ENCODE measurements around the gene SUZ12. TPM values are rescaled to one million over a fixed set of nuclear protein-coding genes. Genes with fewer than 3 reads are reported as not detected.

Gene SUZ12
- total RNA-seq, 1 donor from 2014 or later = 58.8 TPM

GRCh38 chr17:32016231-32016630, 79.4 kb downstream of the SUZ12 start:
- Histone ChIP-seq H3K4me2 (no peak overlapping the region), H3K9me3 (ENCODE audit: low read depth) (no peaks in the 10 kb centered on the region), H3F3A (ENCODE audit: low read depth) (peaks cover 3% of the 10 kb centered on the region), H4K20me1 (ENCODE audit: low read depth) (peaks cover 37% of the 10 kb centered on the region), H2AFZ (replicated peaks) (no peak overlapping the region), H3K79me2 (ENCODE audit: low read depth) (peaks cover 84% of the 10 kb centered on the region), H3K27ac (no peak overlapping the region), H3K4me1 (no peaks in the 10 kb centered on the region), H3K36me3 (no peaks in the 10 kb centered on the region), H3K4me3 (no peak overlapping the region), H3K27me3 (no peaks in the 10 kb centered on the region), H3K9ac (no peak overlapping the region)
- peaks cover 39% of the 10 kb centered on the region for H3K36me3 Mint-ChIP-seq
- H3K27me3 Mint-ChIP-seq (ENCODE audit: insufficient read depth, low read depth) = no peaks in the 10 kb centered on the region
- DNase-seq (ENCODE audit: low spot score) = no peak
- H3K4me1 Mint-ChIP-seq = no peaks in the 10 kb centered on the region
- peaks cover 11% of the 10 kb centered on the region for H3K9me3 Mint-ChIP-seq
- H3K4me3 Mint-ChIP-seq = no peak overlapping the region
- no peak overlapping the region for H3K27ac Mint-ChIP-seq
- TF ChIP-seq, protein P1, sequence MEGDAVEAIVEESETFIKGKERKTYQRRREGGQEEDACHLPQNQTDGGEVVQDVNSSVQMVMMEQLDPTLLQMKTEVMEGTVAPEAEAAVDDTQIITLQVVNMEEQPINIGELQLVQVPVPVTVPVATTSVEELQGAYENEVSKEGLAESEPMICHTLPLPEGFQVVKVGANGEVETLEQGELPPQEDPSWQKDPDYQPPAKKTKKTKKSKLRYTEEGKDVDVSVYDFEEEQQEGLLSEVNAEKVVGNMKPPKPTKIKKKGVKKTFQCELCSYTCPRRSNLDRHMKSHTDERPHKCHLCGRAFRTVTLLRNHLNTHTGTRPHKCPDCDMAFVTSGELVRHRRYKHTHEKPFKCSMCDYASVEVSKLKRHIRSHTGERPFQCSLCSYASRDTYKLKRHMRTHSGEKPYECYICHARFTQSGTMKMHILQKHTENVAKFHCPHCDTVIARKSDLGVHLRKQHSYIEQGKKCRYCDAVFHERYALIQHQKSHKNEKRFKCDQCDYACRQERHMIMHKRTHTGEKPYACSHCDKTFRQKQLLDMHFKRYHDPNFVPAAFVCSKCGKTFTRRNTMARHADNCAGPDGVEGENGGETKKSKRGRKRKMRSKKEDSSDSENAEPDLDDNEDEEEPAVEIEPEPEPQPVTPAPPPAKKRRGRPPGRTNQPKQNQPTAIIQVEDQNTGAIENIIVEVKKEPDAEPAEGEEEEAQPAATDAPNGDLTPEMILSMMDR (IDR thresholded peaks at IDR 0.05) = no peak
- no peak for TF ChIP-seq EZH2phosphoT487 (IDR thresholded peaks at IDR 0.05)
- TF ChIP-seq EZH2 (IDR thresholded peaks at IDR 0.05) = no peak

GRCh38 chr17:32019228-32019627, 82.4 kb downstream of the SUZ12 start:
- no peak for DNase-seq (ENCODE audit: low spot score)
- H4K20me1 ChIP-seq (ENCODE audit: low read depth) = peaks cover 24% of the 10 kb centered on the region
- H3K36me3 ChIP-seq = no peaks in the 10 kb centered on the region
- Mint-ChIP-seq H3K36me3 (peaks cover 33% of the 10 kb centered on the region), H3K4me3 (no peak overlapping the region), H3K4me1 (no peaks in the 10 kb centered on the region), H3K9me3 (peaks cover under 1% of the 10 kb centered on the region), H3K27me3 (ENCODE audit: insufficient read depth, low read depth) (no peaks in the 10 kb centered on the region), H3K27ac (no peak overlapping the region)
- TF ChIP-seq EZH2 (IDR thresholded peaks at IDR 0.05) = no peak
- TF ChIP-seq EZH2phosphoT487 (IDR thresholded peaks at IDR 0.05) = no peak
- TF ChIP-seq, protein P1 (IDR thresholded peaks at IDR 0.05) = no peak
- no peak overlapping the region for H2AFZ ChIP-seq (replicated peaks)
- H3K4me2 ChIP-seq = no peak overlapping the region
- no peaks in the 10 kb centered on the region for H3K4me1 ChIP-seq
- H3K9ac ChIP-seq = no peak overlapping the region
- peaks cover 3% of the 10 kb centered on the region for H3F3A ChIP-seq (ENCODE audit: low read depth)
- no peaks in the 10 kb centered on the region for H3K27me3 ChIP-seq
- H3K27ac ChIP-seq = no peak overlapping the region
- H3K4me3 ChIP-seq = no peak overlapping the region
- peaks cover 54% of the 10 kb centered on the region for H3K79me2 ChIP-seq (ENCODE audit: low read depth)
- H3K9me3 ChIP-seq (ENCODE audit: low read depth) = no peaks in the 10 kb centered on the region

- no peak overlapping the region for H3K27ac ChIP-seq
- H3K4me2 ChIP-seq = no peak overlapping the region
- peaks cover 12% of the 10 kb centered on the region for H4K20me1 ChIP-seq (ENCODE audit: low read depth)
- no peak overlapping the region for H3K27ac Mint-ChIP-seq
- H3K9me3 Mint-ChIP-seq = no peaks in the 10 kb centered on the region
- H3K36me3 ChIP-seq = no peaks in the 10 kb centered on the region
- H3K9ac ChIP-seq = no peak overlapping the region
- H3K79me2 ChIP-seq (ENCODE audit: low read depth) = peaks cover 36% of the 10 kb centered on the region
- H3K9me3 ChIP-seq (ENCODE audit: low read depth) = no peaks in the 10 kb centered on the region
- no peak overlapping the region for H3K4me3 ChIP-seq
- no peaks in the 10 kb centered on the region for H3F3A ChIP-seq (ENCODE audit: low read depth)
- H3K27me3 Mint-ChIP-seq (ENCODE audit: insufficient read depth, low read depth) = no peaks in the 10 kb centered on the region
- no peak for TF ChIP-seq EZH2 (IDR thresholded peaks at IDR 0.05)
- TF ChIP-seq EZH2phosphoT487 (IDR thresholded peaks at IDR 0.05) = no peak
- TF ChIP-seq, protein P1 (IDR thresholded peaks at IDR 0.05) = no peak
- no peak overlapping the region for H3K4me3 Mint-ChIP-seq
- H3K4me1 Mint-ChIP-seq = no peaks in the 10 kb centered on the region
- no peak for DNase-seq (ENCODE audit: low spot score)
- H3K4me1 ChIP-seq = no peaks in the 10 kb centered on the region
- no peak overlapping the region for H2AFZ ChIP-seq (replicated peaks)
- no peaks in the 10 kb centered on the region for H3K27me3 ChIP-seq
- H3K36me3 Mint-ChIP-seq = peaks cover 30% of the 10 kb centered on the region
Measured at GRCh38 chr17:32020943-32021614, 84.3 kb downstream of the SUZ12 start.

Measured in neural progenitor cell (in vitro differentiated cells).